ENCODE data around the gene SMPD4. TPM values are rescaled to one million over a fixed set of nuclear protein-coding genes. Genes with fewer than 3 reads are reported as not detected.

SMPD4 gene
- total and polyA plus RNA-seq, 2 of the 13 experiments (the other 11 are each of a cell fraction or from before 2014, with no cell fraction given): 63.2 to 70.5 TPM

DNA sequence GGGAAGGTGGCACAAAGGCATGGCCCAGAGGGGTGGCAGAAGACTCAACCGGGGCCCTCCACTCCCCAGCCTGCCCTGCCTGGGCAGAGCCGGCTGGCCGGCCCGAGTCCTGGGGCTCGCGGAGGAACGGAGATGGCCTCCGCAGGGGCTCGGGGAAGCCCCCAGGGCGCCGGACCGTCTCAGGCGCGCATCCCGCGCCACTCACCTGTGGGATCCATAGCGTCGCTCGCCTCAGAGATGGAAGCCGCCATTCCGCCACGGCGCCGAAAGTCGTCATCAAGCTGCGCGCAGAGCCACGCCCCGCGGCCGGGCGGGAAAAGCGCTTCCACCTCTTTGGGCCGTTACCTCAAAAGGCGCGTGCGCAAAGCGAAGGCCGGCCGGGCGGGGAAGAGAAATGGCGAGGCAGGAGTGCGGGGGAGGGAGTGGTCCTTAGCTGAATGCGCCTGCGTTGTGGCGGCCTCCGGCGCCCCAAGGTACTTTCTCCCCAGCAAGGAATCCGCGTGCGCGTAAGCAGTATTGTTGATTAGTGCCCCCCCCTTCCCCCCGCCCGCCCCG lies at the start of gene SMPD4 (continued):
- TF ChIP-seq, protein P1, sequence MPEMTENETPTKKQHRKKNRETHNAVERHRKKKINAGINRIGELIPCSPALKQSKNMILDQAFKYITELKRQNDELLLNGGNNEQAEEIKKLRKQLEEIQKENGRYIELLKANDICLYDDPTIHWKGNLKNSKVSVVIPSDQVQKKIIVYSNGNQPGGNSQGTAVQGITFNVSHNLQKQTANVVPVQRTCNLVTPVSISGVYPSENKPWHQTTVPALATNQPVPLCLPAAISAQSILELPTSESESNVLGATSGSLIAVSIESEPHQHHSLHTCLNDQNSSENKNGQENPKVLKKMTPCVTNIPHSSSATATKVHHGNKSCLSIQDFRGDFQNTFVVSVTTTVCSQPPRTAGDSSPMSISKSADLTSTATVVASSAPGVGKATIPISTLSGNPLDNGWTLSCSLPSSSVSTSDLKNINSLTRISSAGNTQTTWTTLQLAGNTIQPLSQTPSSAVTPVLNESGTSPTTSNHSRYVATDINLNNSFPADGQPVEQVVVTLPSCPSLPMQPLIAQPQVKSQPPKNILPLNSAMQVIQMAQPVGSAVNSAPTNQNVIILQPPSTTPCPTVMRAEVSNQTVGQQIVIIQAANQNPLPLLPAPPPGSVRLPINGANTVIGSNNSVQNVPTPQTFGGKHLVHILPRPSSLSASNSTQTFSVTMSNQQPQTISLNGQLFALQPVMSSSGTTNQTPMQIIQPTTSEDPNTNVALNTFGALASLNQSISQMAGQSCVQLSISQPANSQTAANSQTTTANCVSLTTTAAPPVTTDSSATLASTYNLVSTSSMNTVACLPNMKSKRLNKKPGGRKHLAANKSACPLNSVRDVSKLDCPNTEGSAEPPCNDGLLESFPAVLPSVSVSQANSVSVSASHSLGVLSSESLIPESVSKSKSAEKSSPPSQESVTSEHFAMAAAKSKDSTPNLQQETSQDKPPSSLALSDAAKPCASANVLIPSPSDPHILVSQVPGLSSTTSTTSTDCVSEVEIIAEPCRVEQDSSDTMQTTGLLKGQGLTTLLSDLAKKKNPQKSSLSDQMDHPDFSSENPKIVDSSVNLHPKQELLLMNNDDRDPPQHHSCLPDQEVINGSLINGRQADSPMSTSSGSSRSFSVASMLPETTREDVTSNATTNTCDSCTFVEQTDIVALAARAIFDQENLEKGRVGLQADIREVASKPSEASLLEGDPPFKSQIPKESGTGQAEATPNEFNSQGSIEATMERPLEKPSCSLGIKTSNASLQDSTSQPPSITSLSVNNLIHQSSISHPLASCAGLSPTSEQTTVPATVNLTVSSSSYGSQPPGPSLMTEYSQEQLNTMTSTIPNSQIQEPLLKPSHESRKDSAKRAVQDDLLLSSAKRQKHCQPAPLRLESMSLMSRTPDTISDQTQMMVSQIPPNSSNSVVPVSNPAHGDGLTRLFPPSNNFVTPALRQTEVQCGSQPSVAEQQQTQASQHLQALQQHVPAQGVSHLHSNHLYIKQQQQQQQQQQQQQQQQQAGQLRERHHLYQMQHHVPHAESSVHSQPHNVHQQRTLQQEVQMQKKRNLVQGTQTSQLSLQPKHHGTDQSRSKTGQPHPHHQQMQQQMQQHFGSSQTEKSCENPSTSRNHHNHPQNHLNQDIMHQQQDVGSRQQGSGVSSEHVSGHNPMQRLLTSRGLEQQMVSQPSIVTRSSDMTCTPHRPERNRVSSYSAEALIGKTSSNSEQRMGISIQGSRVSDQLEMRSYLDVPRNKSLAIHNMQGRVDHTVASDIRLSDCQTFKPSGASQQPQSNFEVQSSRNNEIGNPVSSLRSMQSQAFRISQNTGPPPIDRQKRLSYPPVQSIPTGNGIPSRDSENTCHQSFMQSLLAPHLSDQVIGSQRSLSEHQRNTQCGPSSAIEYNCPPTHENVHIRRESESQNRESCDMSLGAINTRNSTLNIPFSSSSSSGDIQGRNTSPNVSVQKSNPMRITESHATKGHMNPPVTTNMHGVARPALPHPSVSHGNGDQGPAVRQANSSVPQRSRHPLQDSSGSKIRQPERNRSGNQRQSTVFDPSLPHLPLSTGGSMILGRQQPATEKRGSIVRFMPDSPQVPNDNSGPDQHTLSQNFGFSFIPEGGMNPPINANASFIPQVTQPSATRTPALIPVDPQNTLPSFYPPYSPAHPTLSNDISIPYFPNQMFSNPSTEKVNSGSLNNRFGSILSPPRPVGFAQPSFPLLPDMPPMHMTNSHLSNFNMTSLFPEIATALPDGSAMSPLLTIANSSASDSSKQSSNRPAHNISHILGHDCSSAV (CRISPR knock-in tag; IDR thresholded peaks at IDR 0.05; ENCODE audit: borderline replicate concordance): 0 out of 2 replicates have a peak, but pooled peaks have one; percentile 54
- TF ChIP-seq AGO1 (IDR thresholded peaks at IDR 0.05; ENCODE audit: low read depth, low read length, poor library complexity, severe bottlenecking) (no peak), MTERF4 (CRISPR knock-in tag; IDR thresholded peaks at IDR 0.05) (peak; percentile 95), TP53 (CRISPR knock-in tag; conservative IDR thresholded peaks at IDR 0.05) (no peak), ZNF318 (CRISPR knock-in tag; IDR thresholded peaks at IDR 0.05) (0 out of 2 replicates have a peak, but pooled peaks have one; percentile 57), MAZ (IDR thresholded peaks at IDR 0.05; ENCODE audit: borderline replicate concordance, low read depth, low read length) (no peak; the same call in 1 of the 2 replicates), MAZ (CRISPR knock-in tag; IDR thresholded peaks at IDR 0.05; ENCODE audit: low read depth) (no peak; the same call in none of the 2 replicates), ZNF124 (CRISPR knock-in tag; IDR thresholded peaks at IDR 0.05) (peak; percentile 28; the same call in 1 of the 2 replicates), HCFC1 (IDR thresholded peaks at IDR 0.05; ENCODE audit: low read depth, low read length) (peak; percentile 69; the same call in 1 of the 2 replicates), ZSCAN9 (CRISPR knock-in tag; IDR thresholded peaks at IDR 0.05; ENCODE audit: borderline replicate concordance) (0 out of 2 replicates have a peak, but pooled peaks have one; percentile 26)

Measured in HepG2 (cell line).